GM18517 (cell line): ENCODE measurements around the gene SLC25A1.

Experiments
- ATAC-seq: cut with Tn5 transposase; IDR thresholded peaks from one replicate; pipeline ENCODE4 v1.9.1; 2021; ENCODE audit warnings: mild to moderate bottlenecking, moderate library complexity; ENCODE audit not compliant: unreplicated experiment

SLC25A1 gene

GRCh38 chr22:19126309-19127273 is 51.9 kb downstream of the SLC25A1 start:
- no peak for ATAC-seq
